ENCODE measurements around the gene DOK7.

Gene DOK7, protein sequence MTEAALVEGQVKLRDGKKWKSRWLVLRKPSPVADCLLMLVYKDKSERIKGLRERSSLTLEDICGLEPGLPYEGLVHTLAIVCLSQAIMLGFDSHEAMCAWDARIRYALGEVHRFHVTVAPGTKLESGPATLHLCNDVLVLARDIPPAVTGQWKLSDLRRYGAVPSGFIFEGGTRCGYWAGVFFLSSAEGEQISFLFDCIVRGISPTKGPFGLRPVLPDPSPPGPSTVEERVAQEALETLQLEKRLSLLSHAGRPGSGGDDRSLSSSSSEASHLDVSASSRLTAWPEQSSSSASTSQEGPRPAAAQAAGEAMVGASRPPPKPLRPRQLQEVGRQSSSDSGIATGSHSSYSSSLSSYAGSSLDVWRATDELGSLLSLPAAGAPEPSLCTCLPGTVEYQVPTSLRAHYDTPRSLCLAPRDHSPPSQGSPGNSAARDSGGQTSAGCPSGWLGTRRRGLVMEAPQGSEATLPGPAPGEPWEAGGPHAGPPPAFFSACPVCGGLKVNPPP

GRCh38 chr4:3462790-3463415 is at the start of gene DOK7:
TSS of gene DOK7 (plus strand) at chr4:3463306. CDS start at chr4:3463376, 70 bp downstream.
- no peak for DNase-seq

GRCh38 chr4:3413675-3414420 is 49.3 kb upstream of the DOK7 start:
- no peak for DNase-seq

- DNase-seq: no peak
Measured at GRCh38 chr4:3414421-3415279, 48.5 kb upstream of the DOK7 start.

DNA sequence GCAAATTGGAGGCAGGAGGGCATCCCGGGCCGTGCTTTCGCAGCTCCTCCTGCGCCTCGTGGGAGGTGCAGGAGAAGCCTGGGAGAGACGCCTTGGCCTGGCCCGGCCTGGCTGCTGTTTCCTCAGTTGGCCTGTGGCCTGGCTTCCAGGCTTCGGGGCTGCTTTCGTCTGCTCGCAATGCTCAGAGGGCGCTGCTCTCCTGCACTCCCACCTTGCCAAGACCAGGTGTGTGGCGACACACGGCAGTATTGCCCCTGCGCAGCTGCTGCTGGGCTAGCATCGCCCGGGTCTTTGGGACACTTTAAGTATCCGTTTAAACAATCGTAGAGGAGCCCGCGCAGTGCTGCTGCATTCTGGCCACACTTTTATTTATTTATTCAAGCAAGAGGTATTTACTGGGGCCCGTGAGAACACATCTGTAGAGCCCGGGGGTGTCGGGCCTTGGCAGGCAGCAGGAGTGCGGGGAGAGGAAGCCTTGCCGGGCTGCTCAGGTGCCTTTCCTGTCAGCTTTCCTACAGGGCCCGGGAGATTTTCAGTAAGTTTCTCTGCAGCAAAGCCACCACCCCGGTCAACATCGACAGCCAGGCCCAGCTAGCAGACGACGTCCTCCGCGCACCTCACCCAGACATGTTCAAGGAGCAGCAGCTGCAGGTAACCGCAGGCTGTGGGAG is 47.5 kb upstream of the DOK7 start:
- no peak for DNase-seq

DNA sequence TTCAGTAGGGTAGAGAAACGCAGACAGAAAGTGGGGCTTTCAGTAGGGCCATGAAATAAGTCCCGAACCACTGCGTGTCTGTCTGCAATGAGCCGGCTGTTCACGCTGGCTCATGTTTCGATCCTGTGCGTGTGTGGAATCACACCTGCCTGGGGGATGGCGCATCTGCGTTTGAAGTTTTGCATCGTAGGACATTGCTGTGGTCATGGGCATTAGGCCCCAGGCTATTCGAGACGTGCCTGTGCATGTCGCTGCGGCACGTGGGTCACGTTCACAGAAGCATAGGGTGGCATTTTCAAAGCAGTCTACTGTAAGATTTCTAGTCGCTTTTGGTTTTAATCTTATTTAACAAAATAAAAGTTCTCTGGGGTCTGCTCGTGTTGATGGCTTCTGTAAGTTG is 46.8 kb upstream of the DOK7 start:
- DNase-seq: no peak

- DNase-seq: no peak
Measured at GRCh38 chr4:3416821-3417221, 46.3 kb upstream of the DOK7 start.

- DNase-seq: no peak
Measured at GRCh38 chr4:3417448-3417847, 45.7 kb upstream of the DOK7 start.

DNA sequence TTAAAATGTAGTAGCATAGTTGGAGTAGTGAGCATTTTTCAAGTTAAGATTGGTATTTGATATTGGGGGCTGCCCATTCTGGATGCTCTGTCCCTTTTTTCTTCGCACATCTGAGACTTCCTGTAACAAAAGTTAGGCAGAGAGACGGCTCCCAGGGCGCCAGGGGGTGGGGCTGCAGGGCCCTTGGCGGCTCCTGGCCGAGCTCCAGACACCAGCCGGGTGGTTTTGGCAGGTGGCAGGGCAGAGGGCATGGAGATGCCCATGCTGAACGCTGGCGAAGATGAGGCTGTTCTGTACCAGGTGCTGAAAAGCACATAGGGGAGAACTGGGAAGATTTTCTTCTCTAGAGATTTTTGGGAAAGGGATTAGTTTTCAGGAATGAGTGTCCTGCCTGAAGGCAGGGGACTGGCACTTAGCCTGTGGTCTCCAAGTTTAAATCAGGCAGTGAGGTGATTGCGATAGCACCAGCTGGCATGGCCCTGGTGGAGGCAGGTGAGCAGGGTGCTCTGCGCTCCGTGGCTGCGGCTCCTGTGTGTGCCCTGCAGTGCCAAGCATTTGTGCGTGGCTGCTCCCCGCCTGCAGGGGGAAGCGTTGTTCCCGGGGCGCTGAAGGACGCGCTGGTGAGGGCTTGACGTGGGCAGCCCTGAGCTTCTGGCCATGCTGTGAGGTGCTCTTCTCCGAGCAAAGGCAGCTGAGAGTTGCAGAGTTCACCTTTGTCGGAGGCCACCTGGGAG is 44.9 kb upstream of the DOK7 start:
- DNase-seq: no peak

- no peak for DNase-seq
Measured at GRCh38 chr4:3419836-3420605, 43.1 kb upstream of the DOK7 start.

DNA sequence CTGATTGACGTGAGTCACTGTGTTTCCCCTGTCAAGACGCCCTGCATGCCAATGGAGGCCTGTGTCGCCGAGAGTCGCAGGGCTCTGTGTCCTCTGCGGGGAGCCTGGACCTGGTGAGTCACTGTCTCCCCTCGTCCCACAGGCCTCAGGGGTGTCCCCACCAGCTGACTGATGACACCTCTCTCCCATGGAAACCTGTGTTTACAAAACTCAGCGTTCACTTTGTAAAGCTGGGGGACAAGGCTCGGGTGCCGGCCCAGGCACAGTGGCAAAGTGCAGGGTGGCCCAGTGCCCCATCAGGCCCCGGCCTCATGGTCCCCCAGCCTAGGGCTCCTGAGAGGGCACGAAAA is 42.5 kb upstream of the DOK7 start:
- DNase-seq: no peak

DNA sequence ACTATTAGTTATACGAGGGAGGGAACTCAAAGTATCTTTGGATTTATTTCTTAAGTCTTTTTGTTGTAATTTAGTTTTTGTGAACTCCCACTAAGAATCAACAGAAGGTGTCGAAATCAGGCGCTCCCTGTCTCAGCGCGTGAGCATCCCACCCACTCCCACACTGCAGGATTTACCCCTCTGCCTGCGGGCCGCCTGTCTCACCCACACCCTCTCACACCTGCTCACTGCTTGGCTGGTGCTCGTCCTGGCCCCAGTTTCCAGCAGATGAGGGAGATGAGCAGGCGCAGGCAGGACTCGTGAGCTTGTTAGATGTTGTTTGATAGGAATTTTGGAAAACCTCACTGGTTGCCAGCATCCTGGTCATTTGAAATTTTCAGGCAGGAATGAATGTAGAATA is 42.1 kb upstream of the DOK7 start:
- no peak for DNase-seq

GRCh38 chr4:3421470-3421869 is 41.6 kb upstream of the DOK7 start:
- no peak for DNase-seq

DNA sequence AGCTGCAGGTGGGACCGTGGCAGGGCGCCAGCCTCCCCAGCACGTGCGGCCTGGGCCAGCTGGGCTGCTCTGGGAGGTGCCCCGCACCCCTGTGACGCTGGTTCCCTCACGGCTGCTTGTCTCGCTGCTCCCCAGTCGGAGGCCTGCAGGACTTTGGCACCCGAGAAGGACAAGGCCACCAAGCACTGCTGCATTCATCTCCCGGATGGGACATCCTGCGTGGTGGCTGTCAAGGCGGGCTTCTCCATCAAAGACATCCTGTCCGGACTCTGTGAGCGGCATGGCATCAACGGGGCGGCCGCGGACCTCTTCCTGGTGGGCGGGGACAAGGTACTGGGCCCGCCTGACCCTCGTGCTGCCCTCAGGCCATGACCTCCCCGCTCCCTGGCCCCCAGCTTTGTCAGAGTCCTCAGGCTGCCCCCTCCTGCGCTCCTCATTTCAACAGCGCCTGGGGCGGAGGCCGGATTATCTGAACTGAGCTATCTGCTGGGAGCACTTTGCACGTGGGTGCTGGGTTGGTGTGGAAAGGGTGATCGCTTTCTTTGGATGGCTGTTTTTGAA is 40.8 kb upstream of the DOK7 start:
- DNase-seq: no peak

- DNase-seq: no peak
Measured at GRCh38 chr4:3422808-3423297, 40.3 kb upstream of the DOK7 start.

DNA sequence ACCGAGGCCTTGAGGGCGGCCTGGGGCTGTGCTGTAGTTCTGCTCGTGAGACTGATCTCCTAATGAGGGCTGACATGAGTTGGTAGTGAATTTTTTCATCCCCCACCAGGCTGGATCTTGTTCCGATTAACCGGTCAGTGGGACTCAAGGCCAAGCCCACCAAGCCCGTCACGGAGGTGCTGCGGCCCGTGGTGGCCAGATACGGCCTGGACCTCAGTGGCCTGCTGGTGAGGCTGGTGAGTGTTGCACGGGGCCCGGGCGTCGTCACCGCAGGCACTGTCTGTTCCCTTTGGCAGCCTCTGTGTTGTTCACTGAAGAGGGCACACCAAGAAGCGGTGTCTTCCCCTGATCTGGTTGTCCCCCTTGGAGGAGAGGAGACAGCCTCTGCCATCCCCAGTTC is 39.7 kb upstream of the DOK7 start:
- no peak for DNase-seq

- DNase-seq: no peak
Measured at GRCh38 chr4:3423952-3424351, 39.2 kb upstream of the DOK7 start.

- DNase-seq: no peak
Measured at GRCh38 chr4:3424522-3425095, 38.5 kb upstream of the DOK7 start.

DNA sequence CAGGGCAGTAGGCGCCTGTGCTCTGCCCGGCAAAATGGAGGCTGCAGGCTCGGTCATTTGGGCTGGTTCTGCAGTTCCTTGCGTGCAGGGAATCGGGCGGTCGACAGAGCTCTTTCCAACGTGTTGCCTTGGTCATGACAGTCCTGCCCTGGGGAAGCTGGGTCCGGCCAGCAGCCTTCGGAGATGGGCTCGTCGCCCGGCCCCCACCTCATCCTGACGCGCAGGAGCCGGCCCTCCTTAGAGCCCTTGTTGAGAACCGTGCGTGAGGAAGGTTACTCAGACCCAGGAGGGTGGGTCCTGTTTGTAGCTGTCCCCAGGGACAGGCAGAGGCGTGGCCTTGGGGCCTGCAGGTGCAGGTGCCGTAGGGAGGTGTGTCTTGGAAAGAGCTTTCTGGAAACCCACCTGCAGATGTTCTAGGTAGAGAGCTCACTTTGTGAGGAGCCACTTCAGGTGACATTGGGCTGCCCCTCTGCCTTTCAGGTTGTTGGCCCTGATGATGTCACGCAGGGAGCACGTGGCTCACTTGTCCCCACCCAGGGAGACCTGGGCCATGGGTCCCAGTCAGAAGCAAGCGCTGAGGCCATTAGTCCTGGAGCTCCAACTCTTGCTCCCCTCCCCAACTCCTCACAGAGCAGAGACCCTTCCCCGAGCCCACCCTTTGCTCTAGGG is 36.5 kb upstream of the DOK7 start:
- DNase-seq: no peak

- no peak for DNase-seq
Measured at GRCh38 chr4:3427134-3427476, 36.0 kb upstream of the DOK7 start.

Data from NCI-H1092 treated with DMSO at 0.1 percent for 48 hours (cell line).